PC-9 (cell line): Measurements from ENCODE around the gene NYAP1. TPM values are rescaled to one million over a fixed set of nuclear protein-coding genes. Genes with fewer than 3 reads are reported as not detected.

Experiments
- BruUV-seq: library from RNA; stranded (reverse); fragments of 400-500 nt; replicated peaks from 2 replicates; lab custom pipeline; 2021; lab: Mats Ljungman, UMichigan
- CTCF ChIA-PET: fragments of 300-600 bp; sonication (Branson Sonifier 250); formaldehyde crosslinking; loops from one replicate; lab custom pipeline; 2022; ENCODE audit warnings: antibody characterized with exemption; lab: Charles Lee
- POLR2A ChIA-PET: fragments of 300-600 bp; sonication (Branson Sonifier 250); formaldehyde crosslinking; loops from one replicate; lab custom pipeline; 2022; ENCODE audit warnings: antibody characterized with exemption; ENCODE audit not compliant: unreplicated experiment; lab: Charles Lee
- DNase-seq, 2 experiments: peaks; one replicate each; pipeline versions ENCODE4 v3.0.0 to v3.0.0-alpha.2; 2015 to 2022; ENCODE audit warnings: mixed read lengths in 1 of 2
- H2AFZ ChIP-seq: fragments of 200-600 bp; sonication (generic); 2 replicates; pipeline ENCODE4 v1.8.1; 2017; ENCODE audit warnings: antibody characterized with exemption
- H3F3A ChIP-seq: fragments of 200-600 bp; sonication (generic); 2 replicates; pipeline ENCODE4 v1.8.1; 2017; ENCODE audit warnings: antibody characterized with exemption, mild to moderate bottlenecking, low read depth; ENCODE audit not compliant: insufficient read depth
- H3K27ac ChIP-seq: fragments of 200-600 bp; sonication (generic); 2 replicates; pipeline ENCODE4 v1.6.1; 2016; ENCODE audit warnings: mixed run types
- H3K27me3 ChIP-seq: fragments of 200-600 bp; sonication (generic); 2 replicates; pipeline ENCODE4 v1.6.1; 2016; ENCODE audit warnings: low read depth, mixed run types; ENCODE audit not compliant: insufficient read depth
- H3K36me3 ChIP-seq: fragments of 200-600 bp; sonication (generic); 2 replicates; pipeline ENCODE4 v1.6.1; 2016; ENCODE audit warnings: low read depth, mixed run types
- H3K4me1 ChIP-seq: fragments of 200-600 bp; sonication (generic); replicated peaks from 2 replicates; pipeline ENCODE4 v1.6.1; 2016; ENCODE audit warnings: mixed run types; ENCODE audit not compliant: insufficient read depth
- H3K4me2 ChIP-seq: fragments of 200-600 bp; sonication (generic); 2 replicates; pipeline ENCODE4 v1.6.1; 2017; ENCODE audit warnings: mixed run types
- H3K4me3 ChIP-seq: fragments of 200-600 bp; sonication (generic); 2 replicates; pipeline ENCODE4 v1.6.1; 2016; ENCODE audit warnings: mixed run types
- H3K79me2 ChIP-seq: fragments of 200-600 bp; sonication (generic); 2 replicates; pipeline ENCODE4 v1.6.1; 2017; ENCODE audit warnings: low read depth, mixed run types
- H3K9me2 ChIP-seq: fragments of 200-600 bp; sonication (generic); 2 replicates; pipeline ENCODE4 v1.8.1; 2017; ENCODE audit warnings: mild to moderate bottlenecking; ENCODE audit not compliant: insufficient read depth
- H3K9me3 ChIP-seq: fragments of 200-600 bp; sonication (generic); 2 replicates; pipeline ENCODE4 v1.8.1; 2016; ENCODE audit warnings: low read depth; ENCODE audit not compliant: insufficient read depth
- H4K20me1 ChIP-seq: fragments of 200-600 bp; sonication (generic); 2 replicates; pipeline ENCODE4 v1.8.1; 2017; ENCODE audit not compliant: insufficient read depth
- CTCF ChIP-seq: fragments of 200-600 bp; sonication (generic); conservative IDR thresholded peaks from 2 replicates; pipeline ENCODE4 v1.6.1; 2017; ENCODE audit warnings: mixed run types, antibody characterized with exemption, mild to moderate bottlenecking, moderate library complexity
- EZH2 ChIP-seq: fragments of 200-600 bp; sonication (generic); IDR thresholded peaks from 2 replicates; pipeline ENCODE4 v1.8.0; 2017; ENCODE audit warnings: antibody characterized with exemption, low read depth
- intact Hi-C: fragments of 100-400 bp; cut with micrococcal nuclease; formaldehyde crosslinking; loops from one replicate; pipeline ENCODE4 v1.10.0; 2022; ENCODE audit not compliant: unreplicated experiment
- total RNA-seq: library from RNA; stranded (reverse); gene quantifications from 2 replicates; pipeline ENCODE4 v1.2.3, GENCODE V29; 2021

Gene NYAP1
- total RNA-seq, 1 experiment from 2014 or later, result 1.3 TPM

GRCh38 chr7:100538348-100538653 is 54.6 kb downstream of the NYAP1 start:
- Histone ChIP-seq H3K79me2 (peaks cover 37% of the 10 kb centered on the region), H3F3A (peaks cover 19% of the 10 kb centered on the region), H3K4me1 (peaks cover 39% of the 10 kb centered on the region), H3K9me3 (no peaks in the 10 kb centered on the region), H3K4me2 (peak overlapping the region; percentile 96), H3K9me2 (no peaks in the 10 kb centered on the region), H4K20me1 (no peaks in the 10 kb centered on the region), H3K36me3 (no peaks in the 10 kb centered on the region), H3K27me3 (no peaks in the 10 kb centered on the region), H3K27ac (peak overlapping the region; percentile 42), H3K4me3 (peak overlapping the region; percentile 56), H2AFZ (peak overlapping the region; percentile 79)
- intact Hi-C loops, result loop anchor here (2.0 kb wide), 1 partner anchor 44 kb away; no protein-coding TSS in a partner anchor
- ChIA-PET CTCF (interaction anchor here (1.1 kb wide), 1 partner anchor 22 kb away, joined by 3 read pairs; no protein-coding TSS in a partner anchor), POLR2A (interaction anchor here (0.5 to 0.7 kb wide), 4 partner anchors 46 to 1034 kb away, joined by 3 to 6 read pairs (median 4); partner anchors contain the start of gene ZKSCAN5)
- DNase-seq, result no peak
- no peak for TF ChIP-seq CTCF
- TF ChIP-seq EZH2, result no peak
- BruUV-seq, result TSS peak; percentile 59

- ChIA-PET CTCF (interaction anchor here (0.6 to 1.1 kb wide), 7 partner anchors 18 to 605 kb away, joined by 3 to 6 read pairs (median 4); no protein-coding TSS in a partner anchor), POLR2A (interaction anchor here (0.5 to 0.7 kb wide), 6 partner anchors 17 to 1034 kb away, joined by 3 to 6 read pairs (median 4); partner anchors contain the start of gene ZKSCAN5)
- BruUV-seq, result no TSS peak
- peak within 1 kb of the TSS; percentile 42 for H3K27ac ChIP-seq
- H3K9me2 ChIP-seq, result no peaks in the 10 kb centered on the region
- H3K4me1 ChIP-seq, result peaks cover 44% of the 10 kb centered on the region
- peak within 1 kb of the TSS; percentile 84 for H2AFZ ChIP-seq
- peaks cover 25% of the 10 kb centered on the region for H3F3A ChIP-seq
- no peaks in the 10 kb centered on the region for H3K36me3 ChIP-seq
- no peak for TF ChIP-seq EZH2
- TF ChIP-seq CTCF, result no peak
- no peaks in the 10 kb centered on the region for H3K27me3 ChIP-seq
- H3K4me3 ChIP-seq, result peak within 1 kb of the TSS; percentile 79
- peak; percentile 99 to 100 for DNase-seq
- H3K9me3 ChIP-seq, result no peaks in the 10 kb centered on the region
- intact Hi-C loops, result loop anchor here (2.0 kb wide), 1 partner anchor 44 kb away; no protein-coding TSS in a partner anchor
- peaks cover 42% of the 10 kb centered on the region for H3K79me2 ChIP-seq
- H3K4me2 ChIP-seq, result peak within 1 kb of the TSS; percentile 98
- no peaks in the 10 kb centered on the region for H4K20me1 ChIP-seq
Measured at GRCh38 chr7:100538654-100539435, 55.1 kb downstream of the NYAP1 start, which contains the start of gene AGFG2. Gene AGFG2, plus strand, starts transcription at chr7:100539203. Its CDS starts 144 bp downstream, at chr7:100539347.

- DNase-seq, result no peak
- no peaks in the 10 kb centered on the region for H3K27me3 ChIP-seq
- no peak overlapping the region for H3K27ac ChIP-seq
- TF ChIP-seq CTCF (no peak), EZH2 (no peak)
- H3K4me3 ChIP-seq, result peak overlapping the region; percentile 79
- H3K9me3 ChIP-seq, result no peaks in the 10 kb centered on the region
- H3K4me1 ChIP-seq, result peaks cover 51% of the 10 kb centered on the region
- peaks cover 31% of the 10 kb centered on the region for H3F3A ChIP-seq
- POLR2A ChIA-PET, result interaction anchor here (0.6 kb wide), 2 partner anchors 18 to 44 kb away, joined by 3 to 4 read pairs; no protein-coding TSS in a partner anchor
- CTCF ChIA-PET, result interaction anchor here (0.6 to 0.7 kb wide), 5 partner anchors 32 to 605 kb away, joined by 3 to 6 read pairs (median 4); no protein-coding TSS in a partner anchor
- H3K9me2 ChIP-seq, result no peaks in the 10 kb centered on the region
- H3K36me3 ChIP-seq, result no peaks in the 10 kb centered on the region
- H2AFZ ChIP-seq, result peak overlapping the region; percentile 84
- H3K4me2 ChIP-seq, result peak overlapping the region; percentile 98
- no peaks in the 10 kb centered on the region for H4K20me1 ChIP-seq
- H3K79me2 ChIP-seq, result peaks cover 47% of the 10 kb centered on the region
- no TSS peak for BruUV-seq
- intact Hi-C loops, result loop anchor here (2.0 kb wide), 1 partner anchor 43 kb away; no protein-coding TSS in a partner anchor
Measured at GRCh38 chr7:100539436-100540006, 55.8 kb downstream of the NYAP1 start.
